ENCODE measurements around the gene CHD1L. TPM values are rescaled to one million over a fixed set of nuclear protein-coding genes. Genes with fewer than 3 reads are reported as not detected.
A peak's percentile ranks its signal among the peaks of the same experiment; 100 is the strongest.
"Not testable (repeated sequence)": the region's sequence is repeated elsewhere in the genome, so short reads cannot be mapped to it uniquely, and the experiment has no call there.

The CHD1L gene
- polyA plus RNA-seq (2013, experiment 1 of 2) = 32.1 TPM
- 30.8 TPM for polyA plus RNA-seq (2013, experiment 2 of 2)

DNA sequence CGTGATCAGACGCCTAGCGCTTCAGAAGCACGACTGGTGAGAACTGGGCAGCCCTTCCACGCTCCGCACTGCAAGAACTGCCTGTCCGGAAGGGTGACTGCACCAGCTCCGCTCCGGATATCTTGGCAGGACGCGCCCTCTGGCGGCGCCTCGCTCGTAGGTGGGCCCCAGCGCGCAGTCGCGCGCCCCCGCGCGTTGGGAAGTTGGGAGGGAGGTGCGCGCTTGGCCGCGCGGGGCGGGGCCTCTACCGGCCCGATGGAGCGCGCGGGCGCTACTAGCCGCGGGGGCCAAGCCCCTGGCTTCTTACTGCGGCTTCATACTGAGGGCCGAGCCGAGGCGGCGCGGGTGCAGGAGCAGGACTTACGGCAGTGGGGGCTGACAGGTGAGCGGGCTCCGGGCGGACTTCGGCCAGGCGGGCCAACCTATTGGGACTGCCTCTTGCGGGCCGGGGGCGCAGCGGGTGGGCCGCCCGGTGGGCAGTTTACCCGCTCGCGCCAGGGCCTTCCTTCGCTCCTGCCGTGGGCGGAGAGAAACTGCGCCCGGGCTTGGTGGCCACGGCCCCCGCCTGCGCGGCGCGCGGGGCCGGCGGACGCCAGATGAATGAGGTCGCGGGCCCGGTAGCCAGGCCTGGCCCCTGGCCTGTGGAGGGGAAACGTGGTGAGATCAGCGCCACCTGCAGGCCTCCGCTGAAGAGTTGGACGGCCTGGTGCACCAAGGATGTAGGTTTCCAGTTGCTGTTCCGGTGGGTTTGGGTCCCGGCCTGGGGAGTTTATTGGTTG lies at the start of gene CHD1L:
CHD1L (plus strand) TSS at position 236 of the 779 bp plus-strand sequence; CDS start at position 256, 20 bp downstream.
- peak within 1 kb of the TSS; percentile 97 for H3K14ac ChIP-seq (ENCODE audit: low read length)
- no peak within 1 kb of the TSS for H4K91ac ChIP-seq (ENCODE audit: low read depth, low read length, poor library complexity)
- H2AK5ac ChIP-seq (ENCODE audit: low read depth, low read length) = no peak within 1 kb of the TSS
- peaks cover 3 to 8% of the 10 kb centered on the region in 2 donors for H3K4me1 ChIP-seq (ENCODE audit: control insufficient read depth in 2 of 2, insufficient read depth in 1 of 2, low read depth in 1 of 2, low read length in 2 of 2)
- H4K8ac ChIP-seq (ENCODE audit: low read depth, low read length) = no peak within 1 kb of the TSS
- peak within 1 kb of the TSS; percentile 69 for H3K4ac ChIP-seq (ENCODE audit: low read length)
- H3K23ac ChIP-seq (ENCODE audit: low read depth, low read length, poor library complexity) = peak within 1 kb of the TSS; percentile 86
- peak within 1 kb of the TSS; percentile 96 for H2BK12ac ChIP-seq (ENCODE audit: low read length)
- H3K9ac ChIP-seq (ENCODE audit: low read depth, low read length, poor library complexity) = peak within 1 kb of the TSS; percentile 98
- H3K9me3 ChIP-seq (replicated peaks in 1 of 2; ENCODE audit: control insufficient read depth in 2 of 2, insufficient read depth in 1 of 2, low read depth in 1 of 2, low read length in 2 of 2) = peaks cover 0 to 11% of the 10 kb centered on the region in 2 donors
- peaks cover 0 to 2% (median 0%) of the 10 kb centered on the region in 3 experiments for H3K27me3 ChIP-seq (ENCODE audit: control insufficient read depth in 3 of 3, insufficient read depth in 3 of 3, low read depth in 1 of 3, low read length in 3 of 3)
- H2BK120ac ChIP-seq (ENCODE audit: low read depth, low read length) = no peak within 1 kb of the TSS
- H3K79me1 ChIP-seq (ENCODE audit: low read depth, low read length) = peaks cover 4% of the 10 kb centered on the region
- peak within 1 kb of the TSS; percentile 39 for H3K4me2 ChIP-seq (ENCODE audit: insufficient read depth, low read length, poor library complexity, severe bottlenecking)
- H3K36me3 ChIP-seq (replicated peaks in 1 of 2; ENCODE audit: control insufficient read depth in 2 of 2, insufficient read depth in 2 of 2, low read length in 2 of 2) = peaks cover 4 to 6% of the 10 kb centered on the region in 2 donors
- WGBS, 2 donors (ENCODE audit: extremely low coverage in 2 of 2, insufficient read length in 2 of 2, insufficient replicate concordance in 1 of 2) = no CpG with 5 or more reads among the region's 82 CpGs
- H2AFZ ChIP-seq (ENCODE audit: low read length) = peak within 1 kb of the TSS; percentile 98
- H3K18ac ChIP-seq (ENCODE audit: low read length) = peak within 1 kb of the TSS; percentile 100
- H3K27ac ChIP-seq (replicated peaks; ENCODE audit: low read length) = peak within 1 kb of the TSS; percentile 83
- peak within 1 kb of the TSS; percentile 51 for H2BK15ac ChIP-seq (ENCODE audit: low read length)
- H3K4me3 ChIP-seq (ENCODE audit: low read length in 2 of 2) = peak within 1 kb of the TSS; percentile 76 to 95
- peak within 1 kb of the TSS; percentile 100 for H2BK5ac ChIP-seq (ENCODE audit: low read length)
- DNase-seq (ENCODE audit: low spot score) = peak; percentile 93

DNA sequence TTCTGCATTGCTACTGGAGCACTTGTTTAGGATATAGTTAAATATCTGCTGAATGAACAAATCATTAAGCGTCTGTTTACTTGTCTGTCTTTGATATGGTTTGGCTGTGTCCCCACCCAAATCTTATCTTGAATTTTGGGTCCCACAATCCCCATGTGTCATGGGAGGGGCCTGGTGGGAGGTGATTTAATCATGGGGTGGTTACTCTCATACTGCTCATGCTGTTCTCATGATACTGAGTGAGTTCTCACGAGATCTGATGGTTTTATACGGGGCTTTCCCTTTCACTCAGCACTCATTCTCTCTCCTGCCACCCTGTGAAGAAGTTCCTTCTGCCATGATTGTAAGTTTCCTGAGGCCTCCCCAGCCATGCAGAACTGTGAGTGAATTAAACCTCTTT lies 45.2 kb upstream of the CHD1L start:
- not testable (repeated sequence) for H3K27me3 ChIP-seq (ENCODE audit: control insufficient read depth in 3 of 3, insufficient read depth in 3 of 3, low read depth in 1 of 3, low read length in 3 of 3); H4K8ac ChIP-seq (ENCODE audit: low read depth, low read length); H3K36me3 ChIP-seq (replicated peaks in 1 of 2; ENCODE audit: control insufficient read depth in 2 of 2, insufficient read depth in 2 of 2, low read length in 2 of 2); H2BK12ac ChIP-seq (ENCODE audit: low read length); H3K9ac ChIP-seq (ENCODE audit: low read depth, low read length, poor library complexity); H3K4me2 ChIP-seq (ENCODE audit: insufficient read depth, low read length, poor library complexity, severe bottlenecking); H3K4ac ChIP-seq (ENCODE audit: low read length); H3K9me3 ChIP-seq (replicated peaks in 1 of 2; ENCODE audit: control insufficient read depth in 2 of 2, insufficient read depth in 1 of 2, low read depth in 1 of 2, low read length in 2 of 2); H3K18ac ChIP-seq (ENCODE audit: low read length); H2BK120ac ChIP-seq (ENCODE audit: low read depth, low read length); DNase-seq (ENCODE audit: low spot score); H3K4me3 ChIP-seq (ENCODE audit: low read length in 2 of 2); H3K4me1 ChIP-seq (ENCODE audit: control insufficient read depth in 2 of 2, insufficient read depth in 1 of 2, low read depth in 1 of 2, low read length in 2 of 2); H2BK15ac ChIP-seq (ENCODE audit: low read length); H3K14ac ChIP-seq (ENCODE audit: low read length); H2BK5ac ChIP-seq (ENCODE audit: low read length); H3K27ac ChIP-seq (replicated peaks; ENCODE audit: low read length); H2AFZ ChIP-seq (ENCODE audit: low read length); H3K23ac ChIP-seq (ENCODE audit: low read depth, low read length, poor library complexity); H2AK5ac ChIP-seq (ENCODE audit: low read depth, low read length); H4K91ac ChIP-seq (ENCODE audit: low read depth, low read length, poor library complexity); H3K79me1 ChIP-seq (ENCODE audit: low read depth, low read length)
- no CpG with 5 or more reads among the region's 3 CpGs for WGBS, 2 donors (ENCODE audit: extremely low coverage in 2 of 2, insufficient read length in 2 of 2, insufficient replicate concordance in 1 of 2)

GRCh38 chr1:147201276-147201675 lies 41.2 kb upstream of the CHD1L start:
- WGBS, 2 donors (ENCODE audit: extremely low coverage in 2 of 2, insufficient read length in 2 of 2, insufficient replicate concordance in 1 of 2) = no CpG with 5 or more reads among the region's 4 CpGs
- Histone ChIP-seq H3K4me2 (ENCODE audit: insufficient read depth, low read length, poor library complexity, severe bottlenecking) (no peak overlapping the region), H2BK120ac (ENCODE audit: low read depth, low read length) (no peak overlapping the region), H3K18ac (ENCODE audit: low read length) (no peak overlapping the region), H2BK12ac (ENCODE audit: low read length) (no peak overlapping the region), H3K23ac (ENCODE audit: low read depth, low read length, poor library complexity) (no peak overlapping the region), H3K27ac (replicated peaks; ENCODE audit: low read length) (no peak overlapping the region), H2BK15ac (ENCODE audit: low read length) (no peak overlapping the region), H4K91ac (ENCODE audit: low read depth, low read length, poor library complexity) (no peak overlapping the region), H3K4ac (ENCODE audit: low read length) (no peak overlapping the region), H3K9me3 (replicated peaks in 1 of 2; ENCODE audit: control insufficient read depth in 2 of 2, insufficient read depth in 1 of 2, low read depth in 1 of 2, low read length in 2 of 2) (no peaks in the 10 kb centered on the region), H3K36me3 (replicated peaks in 1 of 2; ENCODE audit: control insufficient read depth in 2 of 2, insufficient read depth in 2 of 2, low read length in 2 of 2) (no peaks in the 10 kb centered on the region), H4K8ac (ENCODE audit: low read depth, low read length) (no peak overlapping the region), H3K14ac (ENCODE audit: low read length) (no peak overlapping the region), H2AFZ (ENCODE audit: low read length) (no peak overlapping the region), H3K9ac (ENCODE audit: low read depth, low read length, poor library complexity) (no peak overlapping the region), H3K27me3 (ENCODE audit: control insufficient read depth in 3 of 3, insufficient read depth in 3 of 3, low read depth in 1 of 3, low read length in 3 of 3) (no peaks in the 10 kb centered on the region), H2AK5ac (ENCODE audit: low read depth, low read length) (no peak overlapping the region), H3K79me1 (ENCODE audit: low read depth, low read length) (no peaks in the 10 kb centered on the region), H2BK5ac (ENCODE audit: low read length) (no peak overlapping the region), H3K4me3 (ENCODE audit: low read length in 2 of 2) (no peak overlapping the region), H3K4me1 (ENCODE audit: control insufficient read depth in 2 of 2, insufficient read depth in 1 of 2, low read depth in 1 of 2, low read length in 2 of 2) (no peaks in the 10 kb centered on the region)
- DNase-seq (ENCODE audit: low spot score) = no peak

- Histone ChIP-seq H2AFZ (ENCODE audit: low read length) (no peak overlapping the region), H2BK12ac (ENCODE audit: low read length) (no peak overlapping the region), H3K4me3 (ENCODE audit: low read length in 2 of 2) (no peak overlapping the region), H4K91ac (ENCODE audit: low read depth, low read length, poor library complexity) (no peak overlapping the region), H3K36me3 (replicated peaks in 1 of 2; ENCODE audit: control insufficient read depth in 2 of 2, insufficient read depth in 2 of 2, low read length in 2 of 2) (no peaks in the 10 kb centered on the region), H3K27me3 (ENCODE audit: control insufficient read depth in 3 of 3, insufficient read depth in 3 of 3, low read depth in 1 of 3, low read length in 3 of 3) (no peaks in the 10 kb centered on the region), H3K9ac (ENCODE audit: low read depth, low read length, poor library complexity) (no peak overlapping the region), H3K4me1 (ENCODE audit: control insufficient read depth in 2 of 2, insufficient read depth in 1 of 2, low read depth in 1 of 2, low read length in 2 of 2) (no peaks in the 10 kb centered on the region), H2AK5ac (ENCODE audit: low read depth, low read length) (no peak overlapping the region), H2BK15ac (ENCODE audit: low read length) (no peak overlapping the region), H3K4me2 (ENCODE audit: insufficient read depth, low read length, poor library complexity, severe bottlenecking) (no peak overlapping the region), H3K4ac (ENCODE audit: low read length) (no peak overlapping the region), H3K18ac (ENCODE audit: low read length) (no peak overlapping the region), H3K79me1 (ENCODE audit: low read depth, low read length) (no peaks in the 10 kb centered on the region), H2BK5ac (ENCODE audit: low read length) (no peak overlapping the region), H3K9me3 (replicated peaks in 1 of 2; ENCODE audit: control insufficient read depth in 2 of 2, insufficient read depth in 1 of 2, low read depth in 1 of 2, low read length in 2 of 2) (no peaks in the 10 kb centered on the region), H3K23ac (ENCODE audit: low read depth, low read length, poor library complexity) (no peak overlapping the region), H2BK120ac (ENCODE audit: low read depth, low read length) (no peak overlapping the region), H3K27ac (replicated peaks; ENCODE audit: low read length) (no peak overlapping the region), H3K14ac (ENCODE audit: low read length) (no peak overlapping the region), H4K8ac (ENCODE audit: low read depth, low read length) (no peak overlapping the region)
- DNase-seq (ENCODE audit: low spot score) = no peak
- WGBS, 2 donors (ENCODE audit: extremely low coverage in 2 of 2, insufficient read length in 2 of 2, insufficient replicate concordance in 1 of 2) = no CpG with 5 or more reads among the region's 1 CpG
Observed at GRCh38 chr1:147201786-147202185, 40.7 kb upstream of the CHD1L start.
